Smooth muscle cell (in vitro differentiated cells): ENCODE data around the gene MFSD8. TPM values are rescaled to one million over a fixed set of nuclear protein-coding genes. Genes with fewer than 3 reads are reported as not detected.

ENCODE experiments used
- DNase-seq: peaks from one replicate; lab custom pipeline; 2025; ENCODE audit not compliant: unreplicated experiment; lab: John Stamatoyannopoulos, UW
- H2AFZ ChIP-seq: fragments of 200-600 bp; sonication (generic); 2 replicates; pipeline ENCODE4 v1.6.0; 2016; ENCODE audit warnings: antibody characterized with exemption, low read depth, mild to moderate bottlenecking
- H3F3A ChIP-seq: fragments of 200-600 bp; sonication (generic); 2 replicates; pipeline ENCODE4 v1.6.0; 2017; ENCODE audit warnings: antibody characterized with exemption, low read depth
- H3K27ac ChIP-seq: fragments of 200-600 bp; sonication (generic); 2 replicates; pipeline ENCODE4 v1.5.1; 2016; ENCODE audit warnings: low read depth, mild to moderate bottlenecking
- H3K27me3 ChIP-seq: fragments of 200-600 bp; sonication (generic); 2 replicates; pipeline ENCODE4 v1.6.1; 2016; ENCODE audit warnings: low read depth, mild to moderate bottlenecking
- H3K36me3 ChIP-seq: fragments of 200-600 bp; sonication (generic); 2 replicates; pipeline ENCODE4 v1.5.1; 2016; ENCODE audit warnings: low read depth
- H3K4me1 ChIP-seq: fragments of 200-600 bp; sonication (generic); 2 replicates; pipeline ENCODE4 v1.5.1; 2016; ENCODE audit warnings: low read depth
- H3K4me2 ChIP-seq: fragments of 200-600 bp; sonication (generic); 2 replicates; pipeline ENCODE4 v1.6.0; 2016; ENCODE audit warnings: mild to moderate bottlenecking
- H3K4me3 ChIP-seq: fragments of 200-600 bp; sonication (generic); 2 replicates; pipeline ENCODE4 v1.5.1; 2016; ENCODE audit warnings: mild to moderate bottlenecking
- H3K79me2 ChIP-seq: fragments of 200-600 bp; sonication (generic); 2 replicates; pipeline ENCODE4 v1.6.0; 2016; ENCODE audit warnings: low read depth, mild to moderate bottlenecking
- H3K9ac ChIP-seq: fragments of 200-600 bp; sonication (generic); 2 replicates; pipeline ENCODE4 v1.6.0; 2016; ENCODE audit warnings: low read depth
- H3K9me3 ChIP-seq: fragments of 200-600 bp; sonication (generic); replicated peaks from 2 replicates; pipeline ENCODE4 v1.5.1; 2016; ENCODE audit warnings: low read depth
- H4K20me1 ChIP-seq: fragments of 200-600 bp; sonication (generic); 2 replicates; pipeline ENCODE4 v1.6.0; 2016; ENCODE audit warnings: low read depth
- WGBS: methylation state at CpG from one replicate; pipeline ENCODE4 v1.1.7; 2016; ENCODE audit warnings: low lambda C conversion rate; 5-methylcytosine and 5-hydroxymethylcytosine counted together
- polyA plus RNA-seq: library from polyadenylated mRNA; unstranded; fragments of >200 nt; fragmentation: Nextera tagmentation; extraction: Ambion mirVana; gene quantifications from 2 replicates; pipeline ENCODE4 v1.2.1, GENCODE V29; 2016
- total RNA-seq: library from RNA; depleted of rRNA; stranded (reverse); fragments of >200 nt; gene quantifications from 2 replicates; pipeline ENCODE4 v1.2.3, GENCODE V29; 2014
- TF ChIP-seq, protein P1 (sequence below): fragments of 200-600 bp; sonication (generic); IDR thresholded peaks from 2 replicates; pipeline ENCODE4 v1.5.1; 2017; ENCODE audit warnings: borderline replicate concordance, mild to moderate bottlenecking, antibody characterized with exemption; ENCODE audit not compliant: insufficient read depth, poor library complexity, severe bottlenecking

The MFSD8 gene
- total and polyA plus RNA-seq, 2 experiments from 2014 or later = 8.2 to 21.0 TPM

DNA sequence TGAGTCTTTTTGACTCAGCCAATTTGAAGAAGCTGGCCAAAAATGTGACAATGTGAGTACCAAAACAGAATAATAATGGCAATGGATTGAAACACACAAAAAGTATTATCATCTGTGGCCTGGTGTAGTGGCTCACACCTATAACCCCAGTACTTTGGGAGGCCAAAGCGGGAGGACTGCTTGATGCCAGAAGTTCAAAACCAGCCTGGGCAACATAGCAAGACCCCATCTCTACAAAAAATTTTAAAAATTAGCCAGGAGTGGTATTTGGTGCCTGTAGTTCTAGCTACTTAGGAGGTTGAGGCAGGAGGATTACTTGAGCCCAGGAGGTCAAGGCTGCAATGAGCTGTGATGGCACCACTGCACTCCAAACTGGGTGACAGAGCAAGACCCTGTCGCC lies 42.7 kb downstream of the MFSD8 start:
- H3K4me3 ChIP-seq = no peak overlapping the region
- no peak overlapping the region for H3K4me2 ChIP-seq
- no peaks in the 10 kb centered on the region for H3K4me1 ChIP-seq
- H3K27ac ChIP-seq = no peak overlapping the region
- peaks cover 8% of the 10 kb centered on the region for H3K36me3 ChIP-seq
- WGBS = 100% methylated on average over 2 of the region's 2 CpGs
- TF ChIP-seq, protein P1, sequence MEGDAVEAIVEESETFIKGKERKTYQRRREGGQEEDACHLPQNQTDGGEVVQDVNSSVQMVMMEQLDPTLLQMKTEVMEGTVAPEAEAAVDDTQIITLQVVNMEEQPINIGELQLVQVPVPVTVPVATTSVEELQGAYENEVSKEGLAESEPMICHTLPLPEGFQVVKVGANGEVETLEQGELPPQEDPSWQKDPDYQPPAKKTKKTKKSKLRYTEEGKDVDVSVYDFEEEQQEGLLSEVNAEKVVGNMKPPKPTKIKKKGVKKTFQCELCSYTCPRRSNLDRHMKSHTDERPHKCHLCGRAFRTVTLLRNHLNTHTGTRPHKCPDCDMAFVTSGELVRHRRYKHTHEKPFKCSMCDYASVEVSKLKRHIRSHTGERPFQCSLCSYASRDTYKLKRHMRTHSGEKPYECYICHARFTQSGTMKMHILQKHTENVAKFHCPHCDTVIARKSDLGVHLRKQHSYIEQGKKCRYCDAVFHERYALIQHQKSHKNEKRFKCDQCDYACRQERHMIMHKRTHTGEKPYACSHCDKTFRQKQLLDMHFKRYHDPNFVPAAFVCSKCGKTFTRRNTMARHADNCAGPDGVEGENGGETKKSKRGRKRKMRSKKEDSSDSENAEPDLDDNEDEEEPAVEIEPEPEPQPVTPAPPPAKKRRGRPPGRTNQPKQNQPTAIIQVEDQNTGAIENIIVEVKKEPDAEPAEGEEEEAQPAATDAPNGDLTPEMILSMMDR = no peak
- H3F3A ChIP-seq = no peaks in the 10 kb centered on the region
- no peaks in the 10 kb centered on the region for H3K27me3 ChIP-seq
- no peak for DNase-seq
- H3K9me3 ChIP-seq = no peaks in the 10 kb centered on the region
- H3K9ac ChIP-seq = no peak overlapping the region
- no peak overlapping the region for H2AFZ ChIP-seq
- no peaks in the 10 kb centered on the region for H3K79me2 ChIP-seq
- no peaks in the 10 kb centered on the region for H4K20me1 ChIP-seq

DNA sequence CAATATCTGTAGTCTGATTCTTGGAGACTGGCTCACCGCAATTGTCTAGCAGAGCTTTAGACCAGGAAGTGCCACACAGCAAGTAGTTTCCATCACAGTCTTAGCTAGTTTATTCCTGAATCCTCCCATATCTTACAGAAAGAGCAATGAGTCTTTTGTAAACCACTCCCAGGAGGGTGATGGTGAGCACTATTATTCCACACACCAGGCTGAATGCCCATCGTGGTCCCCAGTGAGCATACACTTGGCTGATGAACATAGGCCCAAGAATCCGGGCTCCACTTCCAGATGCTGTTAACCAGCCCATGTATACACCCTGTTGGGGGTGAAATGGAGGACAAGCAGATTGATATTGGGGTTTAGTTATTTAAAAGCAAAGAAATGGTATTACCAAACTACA lies 44.5 kb downstream of the MFSD8 start:
- Histone ChIP-seq H3K79me2 (no peaks in the 10 kb centered on the region), H3K4me3 (no peak overlapping the region), H2AFZ (no peak overlapping the region), H4K20me1 (no peaks in the 10 kb centered on the region), H3K27ac (no peak overlapping the region), H3K4me1 (no peaks in the 10 kb centered on the region), H3K27me3 (no peaks in the 10 kb centered on the region), H3K9me3 (no peaks in the 10 kb centered on the region), H3K4me2 (no peak overlapping the region), H3F3A (no peaks in the 10 kb centered on the region), H3K36me3 (peaks cover 8% of the 10 kb centered on the region), H3K9ac (no peak overlapping the region)
- WGBS = 98% methylated on average over 3 of the region's 3 CpGs
- DNase-seq = no peak
- TF ChIP-seq, protein P1 = no peak

DNA sequence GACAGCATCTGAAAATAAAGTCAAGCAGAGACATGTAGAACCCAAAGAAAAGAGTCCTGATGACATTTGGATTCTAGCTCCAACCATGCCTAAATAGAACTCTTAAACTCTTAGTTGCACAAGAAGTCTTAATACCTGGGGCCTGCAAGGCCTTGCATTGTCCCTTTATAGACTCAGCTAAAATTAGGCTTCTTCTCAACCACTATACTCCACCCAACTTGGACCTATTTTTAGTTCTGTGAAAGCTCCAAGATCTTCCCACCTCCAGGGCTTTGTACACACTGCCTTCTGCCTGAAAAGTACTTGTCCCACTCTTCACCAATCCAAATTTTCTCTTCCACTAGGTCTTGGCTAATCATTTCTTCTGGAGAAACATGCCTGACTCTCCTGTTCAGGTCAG lies 47.8 kb downstream of the MFSD8 start:
- H3K4me1 ChIP-seq = no peaks in the 10 kb centered on the region
- no peaks in the 10 kb centered on the region for H3F3A ChIP-seq
- no peaks in the 10 kb centered on the region for H3K79me2 ChIP-seq
- no peaks in the 10 kb centered on the region for H3K27me3 ChIP-seq
- no peak overlapping the region for H3K27ac ChIP-seq
- no peaks in the 10 kb centered on the region for H4K20me1 ChIP-seq
- DNase-seq = no peak
- no peaks in the 10 kb centered on the region for H3K9me3 ChIP-seq
- H3K4me3 ChIP-seq = no peak overlapping the region
- TF ChIP-seq, protein P1 = no peak
- H3K36me3 ChIP-seq = peaks cover 8% of the 10 kb centered on the region
- H3K4me2 ChIP-seq = no peak overlapping the region
- no peak overlapping the region for H3K9ac ChIP-seq
- H2AFZ ChIP-seq = no peak overlapping the region

- Histone ChIP-seq H3K36me3 (peaks cover 8% of the 10 kb centered on the region), H3K4me1 (no peaks in the 10 kb centered on the region), H3K27me3 (no peaks in the 10 kb centered on the region), H3F3A (no peaks in the 10 kb centered on the region), H3K79me2 (no peaks in the 10 kb centered on the region), H3K9ac (no peak overlapping the region), H3K4me2 (no peak overlapping the region), H4K20me1 (no peaks in the 10 kb centered on the region), H2AFZ (no peak overlapping the region), H3K27ac (no peak overlapping the region), H3K4me3 (no peak overlapping the region), H3K9me3 (no peaks in the 10 kb centered on the region)
- 99% methylated on average over 3 of the region's 3 CpGs for WGBS
- TF ChIP-seq, protein P1 = no peak
- no peak for DNase-seq
Observed at GRCh38 chr4:127916512-127916911, 48.5 kb downstream of the MFSD8 start.
